GM18951 (cell line): ENCODE data around the gene LGI2.
"Not testable (repeated sequence)": the region's sequence is repeated elsewhere in the genome, so short reads cannot be mapped to it uniquely, and the experiment has no call there.

Experiments
- POLR2A ChIP-seq: IDR thresholded peaks from 4 replicates; pipeline ENCODE4 v1.6.1; 2011; ENCODE audit warnings: mild to moderate bottlenecking; ENCODE audit not compliant: insufficient read length, insufficient read depth; ENCODE audit errors: extremely low read depth
- in situ Hi-C: fragments of 300-500 bp; cut with MboI; formaldehyde crosslinking; loops from one replicate; pipeline ENCODE4 v1.12.0; 2022; ENCODE audit warnings: low sequenced_read_pairs, mixed read lengths, inconsistent platforms; ENCODE audit not compliant: unreplicated experiment

LGI2 gene

DNA sequence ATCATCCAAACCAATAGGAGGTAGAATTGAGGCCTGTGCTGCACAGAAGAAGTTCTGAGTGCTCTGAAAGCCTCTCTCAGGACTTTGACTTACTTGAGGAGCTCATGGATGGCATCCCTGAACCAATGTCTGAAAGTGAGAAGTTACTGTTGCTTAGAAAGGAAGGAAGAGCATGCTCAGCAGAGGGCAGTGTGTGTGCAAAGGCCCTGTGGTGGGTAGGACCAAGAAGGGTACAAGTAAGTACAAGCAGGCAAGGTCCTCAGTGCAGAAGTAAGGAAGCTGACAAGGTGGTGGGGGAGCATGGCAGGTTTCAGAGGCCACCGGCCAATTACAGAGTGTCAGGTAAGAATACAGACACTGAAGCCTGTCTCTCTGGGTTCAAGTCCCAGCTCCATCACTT, 31.4 kb upstream of the LGI2 start:
- TF ChIP-seq POLR2A, result no peak

DNA sequence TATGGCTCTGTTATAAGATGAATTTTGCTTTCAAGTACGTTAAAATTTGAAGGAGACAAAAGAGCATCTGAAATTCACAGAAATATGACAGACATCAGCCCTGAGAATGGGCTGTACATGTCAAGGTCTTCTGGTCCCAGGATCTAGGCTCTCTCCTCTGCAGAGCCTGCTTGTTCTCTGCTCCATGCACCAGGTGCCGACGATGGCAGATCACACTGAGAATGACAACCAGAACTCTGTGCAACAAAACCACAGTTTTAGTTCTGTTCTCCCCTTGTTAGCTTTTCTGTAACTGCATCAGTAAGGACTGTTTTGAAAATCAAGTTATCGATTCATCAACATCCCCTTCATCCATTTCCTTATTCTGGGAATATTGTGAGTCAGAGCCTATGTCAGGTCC, 30.9 kb upstream of the LGI2 start:
- in situ Hi-C loops, result no loop called here
- no peak for TF ChIP-seq POLR2A

More for the DNA sequence above, 31.4 kb upstream of the LGI2 start:
- in situ Hi-C loops, result no loop called here

DNA sequence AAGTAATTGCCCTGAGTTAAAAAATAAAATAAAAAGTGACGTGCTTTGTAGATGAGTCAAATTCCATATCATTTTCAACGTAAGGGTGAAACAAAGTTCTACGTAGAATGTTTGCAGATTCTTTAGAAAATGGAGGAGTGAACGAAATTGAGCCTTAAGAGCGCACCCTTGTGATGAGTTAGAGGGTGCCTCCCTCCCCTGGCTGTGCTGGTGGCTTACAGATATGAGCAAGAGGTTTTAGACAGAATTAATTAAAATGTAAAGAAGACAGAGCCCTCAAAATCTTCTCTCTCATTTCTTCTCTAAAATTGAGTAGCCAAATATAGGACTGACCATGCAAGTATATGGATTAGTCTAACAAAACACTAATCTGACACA, 30.2 kb upstream of the LGI2 start:
- no peak for TF ChIP-seq POLR2A
- in situ Hi-C loops, result no loop called here

DNA sequence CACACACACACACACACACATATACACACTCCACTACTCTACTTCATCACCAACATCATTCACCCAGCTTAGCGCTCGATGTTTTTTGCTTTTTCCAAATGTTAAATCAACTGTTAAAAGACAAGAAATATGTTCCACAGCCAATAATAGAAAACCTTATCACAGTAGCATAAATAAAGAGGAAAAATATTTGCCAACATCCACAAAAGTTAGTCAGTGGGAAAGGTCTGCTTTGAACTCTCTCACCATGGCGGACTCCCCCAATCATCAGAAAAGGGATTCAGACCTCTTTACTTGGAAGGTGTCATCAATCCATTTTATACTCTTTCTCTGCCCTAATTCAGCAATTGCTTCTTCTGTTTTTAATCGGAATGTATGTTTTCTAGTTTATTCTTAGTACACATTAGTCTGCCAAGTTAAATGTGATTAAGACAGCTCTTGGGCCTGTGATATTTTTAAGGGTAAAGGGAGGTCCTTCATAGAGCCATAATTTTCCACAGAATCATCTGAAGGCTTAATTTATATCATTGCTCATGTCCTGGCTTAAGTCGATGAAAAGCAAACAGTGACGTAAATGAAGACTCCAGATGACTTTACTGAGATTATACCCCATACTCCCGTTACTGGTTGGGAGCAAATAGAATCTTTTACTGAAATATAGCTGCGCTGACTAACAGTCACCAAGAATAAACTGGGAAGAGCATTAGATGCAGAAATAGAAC, 29.7 kb upstream of the LGI2 start:
- no peak for TF ChIP-seq POLR2A
- in situ Hi-C loops, result no loop called here

DNA sequence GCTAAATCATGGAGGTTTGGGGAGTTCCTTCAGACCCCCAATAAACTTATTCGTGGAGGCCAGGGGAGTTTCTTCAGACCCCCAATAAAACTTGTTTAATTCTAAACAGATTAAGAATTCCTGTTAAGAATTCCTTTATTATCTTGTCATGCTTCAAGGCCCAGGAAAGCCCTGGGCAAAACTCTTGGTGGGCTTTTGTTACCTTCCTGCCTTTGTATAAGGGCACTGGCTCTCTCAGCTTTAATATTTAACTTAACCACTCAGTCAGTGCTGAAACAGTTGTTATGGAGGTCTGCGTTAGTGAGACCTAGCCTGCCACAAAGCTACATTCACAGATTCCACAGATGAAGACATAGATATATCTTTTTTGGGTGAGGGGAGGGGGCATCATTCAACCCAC, 29.0 kb upstream of the LGI2 start:
- in situ Hi-C loops, result no loop called here
- TF ChIP-seq POLR2A, result no peak

DNA sequence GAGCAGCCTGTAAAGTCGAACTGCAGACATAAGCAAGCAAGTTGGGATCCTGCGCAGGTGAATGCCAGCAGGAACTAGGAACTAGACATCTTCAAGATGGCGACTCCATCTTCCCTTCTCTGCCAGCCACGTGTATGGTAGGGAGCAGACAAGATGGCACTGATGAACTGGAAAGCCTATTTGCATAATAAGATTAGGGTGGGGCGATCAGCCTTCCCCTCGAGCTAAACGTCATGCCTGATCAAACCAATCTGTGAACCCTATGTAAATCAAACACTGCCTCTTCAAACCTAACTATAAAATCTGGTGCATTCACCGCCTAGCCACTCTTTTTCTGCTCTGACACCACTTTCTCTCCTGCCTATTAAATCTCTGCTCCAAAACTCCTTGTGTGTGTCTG, 28.1 kb upstream of the LGI2 start:
- in situ Hi-C loops, result no loop called here
- no peak for TF ChIP-seq POLR2A

DNA sequence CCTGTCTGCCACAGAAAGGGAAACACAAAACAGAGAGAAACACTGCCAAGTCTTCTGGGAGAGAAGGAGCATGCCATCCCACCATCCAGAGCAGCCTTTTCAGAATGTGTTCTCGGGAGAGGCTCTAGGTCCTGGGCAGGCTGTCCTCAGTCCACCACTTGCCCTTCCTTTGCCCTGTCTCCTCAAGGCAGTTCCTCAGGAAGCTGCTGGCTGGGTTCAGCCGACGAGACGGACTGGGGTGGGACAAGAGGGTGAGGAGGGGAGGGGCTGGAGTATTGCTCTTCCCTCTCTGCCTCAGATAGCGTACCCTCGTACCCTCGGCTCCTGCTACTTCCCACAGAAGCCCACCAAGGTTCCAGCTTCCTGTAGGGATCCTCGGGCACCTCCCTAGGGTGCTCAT, 26.6 kb upstream of the LGI2 start:
- in situ Hi-C loops, result no loop called here
- no peak for TF ChIP-seq POLR2A

DNA sequence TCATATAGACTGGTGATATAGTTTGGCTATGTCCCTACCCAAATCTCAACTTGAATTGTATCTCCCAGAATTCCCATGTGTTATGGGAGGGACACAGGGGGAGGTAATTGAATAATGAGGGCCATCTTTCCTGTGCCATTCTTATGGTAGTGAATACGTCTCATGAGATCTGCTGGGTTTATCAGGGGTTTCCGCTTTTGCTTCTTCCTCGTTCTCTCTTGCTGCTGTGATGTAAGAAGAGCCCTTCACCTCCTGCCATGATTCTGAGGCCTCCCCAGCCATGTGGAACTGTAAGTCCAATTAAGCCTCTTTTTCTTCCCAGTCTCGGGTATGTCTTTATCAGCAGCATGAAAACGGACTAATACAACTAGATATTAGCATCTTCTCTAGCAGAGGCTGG, 21.3 kb upstream of the LGI2 start:
- in situ Hi-C loops, result not testable (repeated sequence)

DNA sequence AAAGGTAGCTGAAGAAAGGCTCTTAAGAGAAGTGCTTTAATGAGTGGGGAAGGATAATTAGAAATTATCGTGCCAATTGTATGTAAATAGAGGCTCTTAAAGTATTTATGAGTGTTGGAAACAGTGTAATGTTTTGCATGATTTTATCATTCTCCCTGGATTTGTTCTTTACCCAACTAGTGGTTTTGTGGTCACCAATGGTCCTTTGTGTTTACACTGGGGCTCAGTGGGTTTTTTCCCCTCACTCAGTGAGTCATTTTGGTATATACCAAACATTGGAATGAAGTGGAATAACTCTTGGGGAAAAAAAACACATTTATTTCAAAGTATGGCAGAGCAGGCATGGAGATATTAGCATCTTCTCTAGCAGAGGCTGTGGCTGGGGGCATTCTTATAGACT, 20.8 kb upstream of the LGI2 start:
- TF ChIP-seq POLR2A, result no peak
- in situ Hi-C loops, result no loop called here

DNA sequence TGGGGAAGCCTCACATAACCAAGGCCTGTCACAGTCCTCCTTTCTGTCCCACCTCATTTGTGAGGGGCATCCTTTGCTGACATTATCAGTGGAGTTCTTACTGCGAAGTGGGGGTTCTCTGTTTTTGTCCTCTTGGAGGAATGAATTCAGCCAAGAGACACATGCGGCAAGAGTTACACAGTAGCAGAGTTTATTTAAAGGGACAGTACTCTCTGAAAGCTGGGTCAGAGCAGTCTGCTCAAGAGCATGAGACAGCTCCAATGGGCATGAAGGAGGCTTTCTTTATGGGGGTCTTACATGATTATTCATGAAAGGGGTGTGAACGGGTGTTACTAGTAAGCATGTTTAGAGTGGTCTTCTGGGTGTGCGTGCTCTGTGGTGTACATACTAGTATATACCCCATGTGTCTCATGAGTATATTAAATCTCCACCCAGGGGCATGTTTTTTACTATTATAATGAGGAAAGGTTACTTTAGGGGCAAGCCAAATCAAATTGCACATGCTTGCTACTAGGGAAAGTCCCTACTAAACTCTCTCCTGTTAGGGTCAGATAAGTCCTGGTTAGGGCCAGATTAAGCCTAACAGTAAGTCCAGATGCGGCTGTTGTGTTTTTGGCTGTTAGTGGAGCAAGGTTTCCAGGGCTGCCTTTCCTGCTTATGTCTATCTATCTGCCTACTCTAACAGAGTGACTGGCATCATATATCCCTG, 19.8 kb upstream of the LGI2 start:
- no peak for TF ChIP-seq POLR2A
- in situ Hi-C loops, result no loop called here

DNA sequence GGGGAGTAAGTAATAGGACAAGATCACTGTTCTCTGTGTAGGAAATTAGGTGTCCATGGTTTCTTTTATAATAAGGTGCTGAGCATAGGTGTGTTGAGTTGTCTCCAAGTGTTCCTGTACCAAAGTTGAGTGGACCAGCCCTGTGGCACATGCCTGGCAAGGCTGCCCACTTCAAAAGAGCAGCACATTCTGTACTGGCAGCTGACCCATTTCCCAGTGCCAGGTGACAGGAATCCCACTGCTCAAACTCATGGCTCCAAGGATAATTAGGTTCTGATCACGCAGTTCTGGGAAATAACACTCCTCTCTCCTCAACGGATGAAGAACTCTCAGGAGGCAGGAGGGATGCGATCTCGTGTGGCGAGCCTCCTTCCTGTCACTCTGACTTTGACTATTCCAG, 12.8 kb upstream of the LGI2 start:
- in situ Hi-C loops, result no loop called here

DNA sequence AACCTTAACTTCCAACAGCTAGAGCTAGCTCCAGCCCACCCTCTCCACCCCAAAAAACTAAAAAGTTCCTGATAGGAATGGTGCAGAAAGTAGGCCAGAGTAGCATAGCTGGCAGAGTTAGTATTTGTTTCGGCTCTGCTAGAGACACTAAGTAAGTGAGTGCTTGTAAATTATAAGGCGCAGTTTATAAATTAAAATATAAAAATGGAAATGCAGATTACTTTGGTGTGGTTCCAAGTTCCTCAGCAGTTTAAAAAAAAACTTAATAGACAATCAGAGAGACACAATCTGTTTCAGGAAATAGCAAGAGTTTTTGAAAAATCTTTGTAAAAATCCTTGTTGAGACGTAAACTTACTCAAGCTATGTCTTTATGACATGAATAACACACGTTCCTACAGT, 2.8 kb upstream of the LGI2 start:
- in situ Hi-C loops, result no loop called here
- TF ChIP-seq POLR2A, result no peak

More for the DNA sequence above, 12.8 kb upstream of the LGI2 start:
- no peak for TF ChIP-seq POLR2A

DNA sequence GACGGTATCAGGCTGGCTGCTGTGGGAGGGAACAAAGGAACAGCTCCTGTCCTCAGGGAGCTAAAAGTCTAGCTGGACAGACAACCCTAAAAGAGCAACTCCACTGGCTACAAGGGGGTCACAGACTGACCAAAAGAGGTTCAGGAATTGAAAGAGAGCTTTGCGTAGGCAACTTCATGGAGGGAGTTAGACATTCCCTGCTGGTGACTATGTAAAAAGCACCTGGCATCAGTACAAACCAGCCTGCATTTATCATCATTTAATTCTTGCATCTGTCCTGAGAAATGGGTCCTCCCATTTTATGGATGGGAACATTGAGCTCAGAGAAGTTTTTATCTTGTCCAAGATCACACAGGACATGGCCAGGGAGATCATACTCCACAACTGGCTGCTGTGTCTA, 1.4 kb upstream of the LGI2 start:
- in situ Hi-C loops, result no loop called here
- no peak for TF ChIP-seq POLR2A

DNA sequence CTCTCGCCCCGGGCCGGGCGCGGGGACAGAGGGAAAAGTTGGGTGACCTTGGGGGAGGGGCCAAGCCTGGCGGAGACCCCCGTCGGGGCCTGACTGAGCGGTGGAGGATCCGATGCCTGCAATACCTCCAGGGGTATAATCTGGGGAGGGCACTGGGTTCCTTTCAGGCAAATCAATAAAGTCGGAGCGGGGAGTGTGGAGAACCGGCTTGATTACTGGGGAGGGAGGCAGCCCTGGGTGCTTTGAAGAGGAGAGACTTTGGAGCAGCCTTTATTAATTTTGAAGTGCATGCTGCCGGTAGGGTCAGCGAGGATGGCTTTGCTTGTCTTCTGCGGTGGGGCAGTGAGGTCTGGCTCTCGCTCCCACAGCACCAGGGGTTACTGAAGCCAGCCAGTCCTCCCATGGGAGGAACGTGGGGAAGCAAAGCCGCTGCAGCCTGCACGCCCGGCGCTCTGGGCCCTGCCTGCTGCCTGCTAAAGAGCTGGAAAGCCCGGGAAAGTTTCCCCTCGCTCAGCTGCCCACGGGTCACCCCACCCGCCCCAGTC, 403 bp upstream of the LGI2 start:
- TF ChIP-seq POLR2A, result no peak

More for the DNA sequence above, 403 bp upstream of the LGI2 start:
- in situ Hi-C loops, result no loop called here
